Left renal pelvis (tissue), 4 donors: Measurements from ENCODE around the gene ADCK1. TPM values are rescaled to one million over a fixed set of nuclear protein-coding genes. Genes with fewer than 3 reads are reported as not detected.
"Not testable (repeated sequence)": the region's sequence is repeated elsewhere in the genome, so short reads cannot be mapped to it uniquely, and the experiment has no call there.

Experiments
- DNase-seq, 4 donors: peaks; one replicate each; pipeline ENCODE4 v3.0.0-alpha.2; 2013; ENCODE audit warnings: low read depth in 4 of 4, low spot score in 3 of 4
- polyA plus RNA-seq, 4 donors: library from polyadenylated mRNA; unstranded; fragments of 120-200 nt; gene quantifications; one replicate each; pipeline ENCODE4 v1.2.1, GENCODE V29; 2013; ENCODE audit not compliant: insufficient read length in 4 of 4

ADCK1 gene
- polyA plus RNA-seq, 4 donors: 7.6 to 12.5 (median 8.9) TPM

DNA sequence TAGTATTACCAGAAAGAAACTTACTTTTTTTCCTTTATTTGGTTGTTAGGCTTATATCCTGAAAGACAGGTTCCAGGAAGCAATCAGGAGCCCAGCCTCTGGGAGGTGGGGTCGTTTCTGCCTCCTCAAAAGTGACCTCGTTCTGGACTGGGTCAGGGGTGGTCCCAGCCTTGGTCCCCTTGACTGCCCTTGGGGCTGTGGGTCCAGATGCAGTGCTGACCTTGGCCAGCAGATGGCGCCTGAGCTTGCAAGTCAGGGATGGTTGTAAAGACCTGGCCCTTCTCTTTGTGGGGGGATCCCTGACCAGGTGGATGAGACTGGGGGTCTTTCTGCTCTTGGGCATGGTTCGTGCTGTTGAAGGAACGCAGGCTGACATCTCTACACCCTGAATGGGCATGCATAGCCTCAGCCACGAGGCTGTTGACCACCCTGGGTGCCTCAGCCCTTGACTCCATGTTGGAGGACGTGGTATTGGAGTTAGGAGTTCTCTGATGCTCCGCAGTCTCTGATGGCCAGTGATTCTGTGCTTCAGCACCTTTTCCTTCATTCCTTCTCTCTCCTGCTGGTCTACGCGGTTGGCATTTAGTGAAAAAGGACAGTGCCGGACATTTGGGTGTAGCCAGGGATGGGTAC, 62.4 kb downstream of the ADCK1 start:
- peak in 2 of 4 donors; percentile 22 to 54 for DNase-seq

- no peak for DNase-seq
Measured at GRCh38 chr14:77864085-77864484, 64.2 kb downstream of the ADCK1 start.

DNA sequence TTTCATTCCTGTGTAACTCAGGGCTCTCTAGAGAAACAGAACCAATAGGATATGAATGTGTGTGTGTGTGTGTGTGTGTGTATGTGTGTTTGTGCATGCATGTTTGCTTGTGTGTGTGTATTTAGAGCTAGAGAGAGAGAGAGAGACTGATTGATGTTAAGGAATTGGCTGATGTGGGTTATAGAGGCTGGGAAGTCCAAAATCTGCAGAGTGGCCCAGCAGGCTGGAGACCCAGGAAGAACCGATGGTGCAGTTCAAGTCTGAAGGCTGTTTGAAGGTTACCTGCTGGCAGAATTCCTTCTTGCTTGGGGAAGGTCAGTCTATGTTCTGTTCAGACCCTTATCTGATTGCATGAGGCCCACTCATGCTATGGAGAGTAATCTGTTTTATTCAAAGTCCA, 64.7 kb downstream of the ADCK1 start:
- DNase-seq: no peak

DNA sequence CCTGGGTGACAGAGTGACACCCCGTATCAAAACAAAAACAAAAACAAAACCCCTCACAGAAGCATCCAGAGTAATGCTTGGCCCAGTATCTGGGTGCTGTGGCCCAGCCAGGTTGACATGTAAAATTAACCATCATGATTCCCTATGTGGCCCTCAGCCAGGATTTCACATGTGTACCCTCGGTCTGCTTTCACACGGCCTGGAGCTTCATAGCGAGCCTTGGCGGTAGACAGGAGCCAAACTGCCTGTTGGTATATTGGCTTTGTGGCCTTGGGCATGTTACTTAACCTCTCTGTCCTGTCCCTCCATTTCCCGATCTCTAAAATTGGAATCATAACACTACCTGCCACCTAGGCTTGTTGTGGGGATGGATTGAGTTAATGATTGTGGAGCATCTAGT, 65.5 kb downstream of the ADCK1 start:
- DNase-seq: no peak

GRCh38 chr14:77866932-77867331, 67.0 kb downstream of the ADCK1 start:
- no peak for DNase-seq

DNA sequence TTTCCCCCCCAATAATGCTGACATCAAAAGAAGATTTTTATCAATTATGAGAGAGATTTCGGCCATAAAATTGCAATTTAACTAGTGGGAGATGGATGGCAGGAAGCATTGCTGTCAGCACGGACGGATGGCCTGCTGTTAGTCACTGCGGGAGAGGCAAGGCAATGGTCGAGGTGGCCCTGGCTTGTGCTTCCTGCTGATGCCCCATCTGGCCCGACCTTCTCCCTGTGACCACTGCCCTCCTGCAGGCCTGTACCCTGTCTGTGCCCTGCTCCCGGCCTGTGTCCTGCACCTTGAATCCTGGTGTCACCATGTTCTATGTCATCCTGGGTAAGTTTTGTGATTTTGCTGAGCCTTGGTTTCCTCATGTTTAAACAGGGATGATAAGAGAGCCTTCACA, 67.6 kb downstream of the ADCK1 start:
- no peak for DNase-seq

- peak in 2 of 4 donors; percentile 12 to 47 for DNase-seq
Measured at GRCh38 chr14:77868552-77869285, 68.8 kb downstream of the ADCK1 start.

- DNase-seq: no peak
Measured at GRCh38 chr14:77869340-77869739, 69.4 kb downstream of the ADCK1 start.

- DNase-seq: no peak
Measured at GRCh38 chr14:77870646-77871045, 70.7 kb downstream of the ADCK1 start.

DNA sequence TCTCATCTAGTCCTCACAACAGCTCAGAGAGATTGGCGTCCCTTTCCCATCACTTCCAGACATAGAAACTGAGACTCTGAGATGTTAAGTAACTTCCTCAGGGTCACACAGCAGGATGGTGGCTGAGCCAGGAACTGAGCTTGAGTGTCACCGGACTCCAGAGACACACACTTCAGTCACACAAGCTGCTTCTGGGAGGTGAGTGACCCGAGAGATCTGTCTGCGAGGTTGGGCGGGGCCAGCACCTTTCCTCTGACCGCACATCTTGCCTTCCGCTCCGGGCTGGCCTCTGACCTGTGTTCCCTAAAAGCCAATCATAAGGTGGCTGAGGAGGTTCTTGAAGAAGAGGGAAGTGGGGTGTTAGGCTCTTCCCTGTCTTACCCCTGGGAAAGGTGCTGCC, 72.2 kb downstream of the ADCK1 start:
- no peak for DNase-seq

- DNase-seq: no peak
Measured at GRCh38 chr14:77872983-77873382, 73.1 kb downstream of the ADCK1 start.

DNA sequence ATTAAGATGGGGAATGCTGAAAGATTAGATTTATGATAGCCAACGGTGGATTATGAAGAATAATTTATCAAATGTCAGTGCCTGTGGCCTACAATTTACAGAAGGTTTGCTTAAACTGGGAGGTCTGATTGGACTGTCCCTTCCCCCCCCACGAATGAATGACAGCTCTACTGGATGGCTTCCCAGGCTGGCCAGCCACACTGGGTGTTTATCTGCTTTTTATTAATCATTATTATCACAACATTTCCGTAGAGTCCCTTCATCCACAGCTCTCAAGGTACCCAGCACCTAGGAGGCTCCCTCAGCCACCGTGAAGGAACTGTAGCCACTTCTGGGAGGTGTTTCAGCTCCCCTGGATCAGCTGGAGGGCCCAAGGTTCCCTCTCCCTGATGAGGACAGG, 78.9 kb downstream of the ADCK1 start:
- no peak for DNase-seq

DNA sequence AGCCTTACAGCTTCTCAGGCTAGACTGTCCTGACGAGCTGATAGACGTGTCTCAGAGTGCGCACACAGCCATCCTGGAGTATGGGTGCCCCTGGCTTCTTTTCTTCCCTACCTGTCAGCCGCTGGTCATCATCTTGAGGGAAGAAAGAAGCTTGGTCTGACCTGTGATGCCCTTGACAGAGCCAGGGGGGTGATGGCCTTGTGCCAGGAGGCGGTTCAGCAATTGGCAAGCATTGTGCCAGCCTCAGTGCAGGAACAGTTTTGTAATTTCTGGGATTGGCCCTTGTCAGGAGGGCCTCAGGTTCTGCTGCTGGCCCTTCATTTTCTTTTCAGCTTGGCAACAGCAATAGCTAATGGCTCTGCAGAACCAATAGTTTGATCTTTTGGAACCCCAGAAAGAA, 80.1 kb downstream of the ADCK1 start:
- DNase-seq: no peak

- DNase-seq: peak in 2 of 4 donors; percentile 10 to 42
Measured at GRCh38 chr14:77882098-77882497, 82.2 kb downstream of the ADCK1 start.

- no peak for DNase-seq
Measured at GRCh38 chr14:77882636-77883035, 82.7 kb downstream of the ADCK1 start.

- no peak for DNase-seq
Measured at GRCh38 chr14:77883131-77883846, 83.4 kb downstream of the ADCK1 start.

GRCh38 chr14:77883847-77884238, 83.9 kb downstream of the ADCK1 start:
- DNase-seq: no peak

GRCh38 chr14:77885367-77885766, 85.5 kb downstream of the ADCK1 start:
- no peak for DNase-seq

DNA sequence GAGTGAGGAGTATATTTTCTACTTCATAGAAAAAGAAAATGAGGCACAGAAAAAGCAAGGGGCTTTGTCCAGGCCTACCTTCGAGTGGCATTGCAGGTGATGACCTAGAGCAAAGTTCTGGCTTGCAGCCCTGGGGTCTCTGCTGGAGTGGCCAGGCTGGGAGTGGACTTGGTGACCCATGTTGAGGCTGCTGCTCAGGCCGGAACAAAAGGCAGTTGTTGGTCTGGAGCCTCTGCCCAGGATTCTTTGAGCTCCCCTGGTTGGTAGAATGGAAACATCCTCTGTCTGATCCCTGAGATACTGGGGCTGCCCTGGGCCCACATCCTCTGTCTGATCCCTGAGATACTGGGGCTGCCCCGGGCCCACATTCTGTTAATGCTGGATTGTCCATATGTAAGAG, 86.1 kb downstream of the ADCK1 start:
- DNase-seq: no peak

- DNase-seq: not testable (repeated sequence)
Measured at GRCh38 chr14:77888903-77889302, 89.0 kb downstream of the ADCK1 start.

DNA sequence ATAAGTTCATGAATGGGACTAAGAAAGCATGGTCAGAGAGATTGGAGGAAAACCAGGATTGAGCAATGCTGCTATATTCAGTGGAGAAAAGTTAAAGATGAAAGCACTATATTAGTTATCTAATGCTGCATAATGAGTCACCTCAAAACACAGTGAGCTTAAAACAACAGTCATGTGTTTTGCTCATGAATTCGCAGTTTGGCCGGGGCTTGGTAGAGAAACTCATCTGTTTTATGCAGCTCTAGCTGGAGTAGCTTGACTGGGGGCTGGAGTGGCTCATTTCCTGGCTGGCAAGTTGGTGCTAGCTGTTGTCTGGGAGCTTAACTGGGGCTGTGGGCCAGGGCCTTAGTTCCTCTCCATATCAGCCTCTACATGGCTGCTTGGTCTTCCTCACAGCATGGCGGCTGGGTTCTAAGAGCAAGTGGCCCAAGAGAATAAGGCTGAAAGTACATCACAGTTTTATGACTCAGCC, 90.1 kb downstream of the ADCK1 start:
- DNase-seq: no peak

DNA sequence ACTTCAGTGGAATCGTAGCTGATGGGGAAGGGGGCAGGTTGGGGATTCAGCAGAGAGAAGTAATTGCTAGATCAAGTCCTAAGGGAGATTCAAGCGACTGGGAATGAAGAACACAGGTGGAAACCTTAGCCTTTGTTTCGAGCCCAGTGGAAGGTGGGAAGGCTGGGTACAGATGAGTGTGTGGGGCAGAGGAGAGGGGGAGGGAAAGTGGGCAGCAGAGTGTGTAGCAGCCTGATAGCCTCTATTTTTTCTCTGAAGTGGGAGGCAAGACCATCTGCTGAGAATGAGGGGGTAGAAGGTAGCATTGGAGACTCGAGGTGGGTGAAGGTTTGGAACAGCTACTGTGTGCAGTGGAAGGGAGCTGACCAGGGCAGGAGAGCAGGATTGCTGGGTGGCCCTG, 91.0 kb downstream of the ADCK1 start:
- no peak for DNase-seq
